ENCODE results near the gene SETD2.

Gene SETD2

GRCh38 chr3:46992231-46992630 lies 171.7 kb downstream of the SETD2 start:
- no peak for TF ChIP-seq CTCF (conservative IDR thresholded peaks at IDR 0.05)

GRCh38 chr3:46991406-46992165 lies 172.3 kb downstream of the SETD2 start:
- no peak overlapping the region for H3K27ac ChIP-seq

More at GRCh38 chr3:46992231-46992630, 171.7 kb downstream of the SETD2 start:
- no peak overlapping the region for H3K27ac ChIP-seq

GRCh38 chr3:46990573-46991374 lies 173.1 kb downstream of the SETD2 start:
- no peak overlapping the region for H3K27ac ChIP-seq
- TF ChIP-seq CTCF (conservative IDR thresholded peaks at IDR 0.05) = no peak

More at GRCh38 chr3:46991406-46992165, 172.3 kb downstream of the SETD2 start:
- no peak for TF ChIP-seq CTCF (conservative IDR thresholded peaks at IDR 0.05)

- TF ChIP-seq CTCF (conservative IDR thresholded peaks at IDR 0.05) = no peak
These were observed 174.6 kb downstream of the SETD2 start for GRCh38 chr3:46989146-46989810.

GRCh38 chr3:46988616-46989015 lies 175.3 kb downstream of the SETD2 start:
- H3K27ac ChIP-seq = no peak overlapping the region

More at GRCh38 chr3:46989146-46989810, 174.6 kb downstream of the SETD2 start:
- no peak overlapping the region for H3K27ac ChIP-seq

GRCh38 chr3:46987743-46988401 lies 176.0 kb downstream of the SETD2 start:
- no peak for TF ChIP-seq CTCF (conservative IDR thresholded peaks at IDR 0.05)
- no peak overlapping the region for H3K27ac ChIP-seq

More at GRCh38 chr3:46988616-46989015, 175.3 kb downstream of the SETD2 start:
- TF ChIP-seq CTCF (conservative IDR thresholded peaks at IDR 0.05) = no peak
